HepG2 (cell line): ENCODE data around the gene EPHA4. TPM values are rescaled to one million over a fixed set of nuclear protein-coding genes. Genes with fewer than 3 reads are reported as not detected.

Experiments used
- ATAC-seq: fragments of 200-7000 bp; cut with Tn5 transposase; 3 replicates; pipeline ENCODE4 v1.9.1; 2020; ENCODE audit warnings: mild to moderate bottlenecking, moderate library complexity
- BruUV-seq: library from RNA; stranded (reverse); fragments of 400-500 nt; replicated peaks from 2 replicates; lab custom pipeline; 2021; lab: Mats Ljungman, UMichigan
- CTCF ChIA-PET: fragments of 300-600 bp; formaldehyde crosslinking; extraction: SDS; loops from one replicate; lab custom pipeline; 2021; ENCODE audit warnings: low total read pairs, inconsistent platforms, low intra/inter-chr PET ratio; lab: Yijun Ruan, JAX
- POLR2A ChIA-PET: fragments of 350-600 bp; sonication (Branson Sonifier 250); formaldehyde crosslinking; loops from one replicate; lab custom pipeline; 2020; ENCODE audit warnings: antibody characterized with exemption, inconsistent platforms; lab: Yijun Ruan, JAX
- DNase-seq: peaks from one replicate; pipeline ENCODE4 v3.0.0-alpha.2; 2015; ENCODE audit warnings: low spot score
- FAIRE-seq: peaks from 3 replicates; lab custom pipeline; 2011; peaks lifted over from hg19 to GRCh38; lab: Jason Lieb, UNC
- H2AFZ ChIP-seq: one replicate; pipeline ENCODE4 v1.6.1; 2011; ENCODE audit warnings: low read length, inconsistent platforms
- H3K27ac ChIP-seq: fragments of 300-600 bp; 3 replicates; pipeline ENCODE4 v1.8.0; 2011; ENCODE audit warnings: mixed run types, mild to moderate bottlenecking, mixed read lengths, low read length, inconsistent platforms; ENCODE audit not compliant: insufficient read depth; ENCODE audit errors: extremely low read length
- H3K27me3 ChIP-seq, 2 experiments: fragments of 200-600 bp in 1 of 2; 2 replicates in 1 of 2; 3 replicates in 1 of 2; pipeline versions ENCODE4 v1.6.0 to v1.8.0; 2011; ENCODE audit warnings: low read length in 2 of 2, mild to moderate bottlenecking in 2 of 2, moderate library complexity in 2 of 2, inconsistent platforms in 1 of 2; ENCODE audit not compliant: insufficient read depth in 2 of 2, control insufficient read depth in 1 of 2
- H3K36me3 ChIP-seq, 2 experiments: fragments of 200-600 bp in 1 of 2; replicated peaks in 1 of 2; 2 replicates in 1 of 2; 3 replicates in 1 of 2; pipeline versions ENCODE4 v1.5.1 to v1.8.0; 2011; ENCODE audit warnings: low read length in 2 of 2, inconsistent platforms in 1 of 2; ENCODE audit not compliant: insufficient read depth in 2 of 2, control insufficient read depth in 1 of 2
- H3K4me1 ChIP-seq: 2 replicates; pipeline ENCODE4 v1.5.1; 2012; ENCODE audit warnings: low read length, inconsistent platforms; ENCODE audit not compliant: insufficient read depth
- H3K4me2 ChIP-seq: 2 replicates; pipeline ENCODE4 v1.6.0; 2011; ENCODE audit warnings: low read depth, low read length, inconsistent platforms
- H3K4me3 ChIP-seq, 3 experiments: fragments of 200-600 bp in 1 of 3; sonication (generic), shearing (Covaris generic) in 1 of 3; replicated peaks in 1 of 3; 2 replicates each; pipeline ENCODE4 v1.5.1; 2011 to 2016; ENCODE audit warnings: low read length in 3 of 3, inconsistent platforms in 2 of 3, low read depth in 2 of 3, mild to moderate bottlenecking in 2 of 3, control low read depth in 1 of 3, mixed read lengths in 1 of 3; ENCODE audit not compliant: insufficient read depth in 1 of 3
- H3K79me2 ChIP-seq: one replicate; pipeline ENCODE4 v1.6.1; 2011; ENCODE audit warnings: low read length, inconsistent platforms; ENCODE audit not compliant: insufficient read depth
- H3K9ac ChIP-seq: 2 replicates; pipeline ENCODE4 v1.6.0; 2011; ENCODE audit warnings: mild to moderate bottlenecking, low read depth, low read length, inconsistent platforms; ENCODE audit not compliant: insufficient read depth
- H3K9me3 ChIP-seq: 2 replicates; pipeline ENCODE4 v1.5.1; 2012; ENCODE audit warnings: mild to moderate bottlenecking, low read length
- H4K20me1 ChIP-seq: 2 replicates; pipeline ENCODE4 v1.6.0; 2011; ENCODE audit warnings: inconsistent platforms, mild to moderate bottlenecking, low read length, moderate library complexity; ENCODE audit not compliant: insufficient read depth
- ADNP ChIP-seq: sonication (generic); formaldehyde crosslinking; IDR thresholded peaks from 2 replicates; pipeline ENCODE4 v1.4.0; 2020; ENCODE audit warnings: missing genetic modification reagents
- CHCHD3 ChIP-seq: sonication (generic); formaldehyde crosslinking; IDR thresholded peaks from 2 replicates; pipeline ENCODE4 v1.8.0; 2022; ENCODE audit warnings: mild to moderate bottlenecking, missing genetic modification reagents, moderate library complexity
- FOXC1 ChIP-seq: sonication (generic); formaldehyde crosslinking; IDR thresholded peaks from 2 replicates; pipeline ENCODE4 v1.8.0; 2022; ENCODE audit warnings: mild to moderate bottlenecking, missing genetic modification reagents, borderline replicate concordance
- HOXA5 ChIP-seq: sonication (generic); formaldehyde crosslinking; IDR thresholded peaks from 2 replicates; pipeline ENCODE4 v1.4.0; 2020; ENCODE audit warnings: missing genetic modification reagents
- JARID2 ChIP-seq: sonication (generic); formaldehyde crosslinking; IDR thresholded peaks from 2 replicates; pipeline ENCODE4 v1.8.1; 2023; ENCODE audit warnings: missing genetic modification reagents, inconsistent platforms; ENCODE audit not compliant: insufficient replicate concordance
- MIER2 ChIP-seq: IDR thresholded peaks from 2 replicates; pipeline ENCODE4 v1.6.1; 2016; ENCODE audit warnings: missing biosample characterization, missing genetic modification reagents
- ZNF543 ChIP-seq: sonication (generic); formaldehyde crosslinking; IDR thresholded peaks from 2 replicates; pipeline ENCODE4 v1.4.0; 2020; ENCODE audit warnings: mild to moderate bottlenecking, missing genetic modification reagents
- ZNF550 ChIP-seq: sonication (generic); formaldehyde crosslinking; IDR thresholded peaks from 2 replicates; pipeline ENCODE4 v1.4.0; 2020; ENCODE audit warnings: mild to moderate bottlenecking, missing genetic modification reagents, borderline replicate concordance
- ZNF629 ChIP-seq: sonication (generic); formaldehyde crosslinking; conservative IDR thresholded peaks from 2 replicates; pipeline ENCODE4 v1.5.0; 2020; ENCODE audit warnings: missing genetic modification reagents
- ZNF878 ChIP-seq: sonication (generic); formaldehyde crosslinking; IDR thresholded peaks from 2 replicates; pipeline ENCODE4 v1.8.1; 2023; ENCODE audit warnings: mild to moderate bottlenecking, missing genetic modification reagents, moderate library complexity
- ZNF879 ChIP-seq: sonication (generic); formaldehyde crosslinking; IDR thresholded peaks from 2 replicates; pipeline ENCODE4 v1.8.1; 2023; ENCODE audit warnings: missing genetic modification reagents
- whole genome bisulfite sequencing: methylation state at CpG from one replicate; pipeline ENCODE4 v1.1.6; 2017; ENCODE audit warnings: low lambda C conversion rate; 5-methylcytosine and 5-hydroxymethylcytosine counted together
- in situ Hi-C: cut with HindIII; loops from 2 replicates; pipeline ENCODE4 v1.10.0; 2017; ENCODE audit warnings: low pct_unique_long_range_greater_than_20kb; ENCODE audit not compliant: extremely low pct_ligation_motif_present
- intact Hi-C: fragments of 100-400 bp; cut with micrococcal nuclease; formaldehyde crosslinking; loops from one replicate; pipeline ENCODE4 v1.10.0; 2022; ENCODE audit not compliant: unreplicated experiment
- polyA plus RNA-seq, 8 experiments: library from polyadenylated mRNA; depleted of rRNA in 3 of 8; stranded (reverse) in 7 of 8; unstranded in 1 of 8; fragments of >200 nt; fragmentation: Illumina TruSeq in 4 of 8; extraction: Trizol in 4 of 8; gene quantifications; 2 replicates each; pipeline versions ENCODE4 v1.2.1 to v1.2.3, GENCODE V29; 2011 to 2016; ENCODE audit warnings: low read depth in 4 of 8, missing spikeins in 1 of 8, mixed read lengths in 1 of 8; ENCODE audit not compliant: insufficient read depth in 1 of 8
- total RNA-seq, 5 experiments: library from RNA; depleted of rRNA; stranded (reverse); fragments of >200 nt; fragmentation: Illumina TruSeq; extraction: Trizol; gene quantifications; 2 replicates each; pipeline ENCODE4 v1.2.3, GENCODE V29; 2016; ENCODE audit warnings: low read depth in 1 of 5
- TF ChIP-seq, protein P1 (sequence below): sonication (generic); formaldehyde crosslinking; IDR thresholded peaks from 2 replicates; pipeline ENCODE4 v1.4.0; 2020; ENCODE audit warnings: mild to moderate bottlenecking, missing genetic modification reagents
- TF ChIP-seq, protein P2 (sequence below): sonication (generic); formaldehyde crosslinking; IDR thresholded peaks from 2 replicates; pipeline ENCODE4 v1.4.0; 2020; ENCODE audit warnings: missing genetic modification reagents
- TF ChIP-seq, protein P3 (sequence below): sonication (generic); formaldehyde crosslinking; IDR thresholded peaks from 2 replicates; pipeline ENCODE4 v1.5.1; 2020; ENCODE audit warnings: mild to moderate bottlenecking, missing genetic modification reagents, borderline replicate concordance
- TF ChIP-seq, protein P4 (sequence below): IDR thresholded peaks from 2 replicates; pipeline ENCODE4 v1.4.0; 2020; ENCODE audit warnings: mild to moderate bottlenecking, missing genetic modification reagents

Gene EPHA4
- total and polyA plus RNA-seq, 2 of the 13 experiments (the other 11 are each of a cell fraction or from before 2014, with no cell fraction given): not detected

DNA sequence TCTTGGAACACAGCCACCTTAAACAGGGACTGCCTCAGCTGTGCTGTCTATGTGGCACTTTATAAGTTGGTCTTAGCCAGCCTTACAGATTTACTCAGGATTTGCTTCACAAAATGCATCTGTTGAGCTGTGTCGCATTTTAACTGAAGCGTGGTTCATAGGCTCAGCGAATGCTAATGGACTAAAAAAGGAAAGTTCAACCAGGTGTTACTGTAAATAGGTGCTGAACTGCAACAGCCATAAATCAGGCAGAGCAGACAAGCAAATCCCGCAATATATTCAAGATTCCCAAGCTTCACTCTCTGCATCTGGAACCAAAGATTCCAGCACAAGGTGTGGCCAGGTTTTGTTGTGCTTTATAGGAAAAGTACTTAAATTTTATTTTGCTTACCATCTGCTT lies 130.0 kb downstream of the EPHA4 start:
- Histone ChIP-seq H3K9ac (no peak overlapping the region), H3K79me2 (no peaks in the 10 kb centered on the region), H4K20me1 (no peaks in the 10 kb centered on the region), H3K27me3 (0 out of 5 replicates have a peak, but pooled peaks cover 0 to 5% of the 10 kb centered on the region in 2 experiments), H3K27ac (no peak overlapping the region), H3K36me3 (no peaks in the 10 kb centered on the region), H3K4me1 (no peaks in the 10 kb centered on the region), H3K4me2 (no peak overlapping the region), H3K9me3 (no peaks in the 10 kb centered on the region), H3K4me3 (no peak overlapping the region), H2AFZ (no peak overlapping the region)
- ATAC-seq: no peak
- POLR2A ChIA-PET: no interaction called here
- intact Hi-C loops (no loop called here), in situ Hi-C loops (no loop called here)
- CTCF ChIA-PET: no interaction called here
- FAIRE-seq: no peak
- 27% methylated on average over 4 of the region's 4 CpGs for WGBS
- TF ChIP-seq, protein P1, sequence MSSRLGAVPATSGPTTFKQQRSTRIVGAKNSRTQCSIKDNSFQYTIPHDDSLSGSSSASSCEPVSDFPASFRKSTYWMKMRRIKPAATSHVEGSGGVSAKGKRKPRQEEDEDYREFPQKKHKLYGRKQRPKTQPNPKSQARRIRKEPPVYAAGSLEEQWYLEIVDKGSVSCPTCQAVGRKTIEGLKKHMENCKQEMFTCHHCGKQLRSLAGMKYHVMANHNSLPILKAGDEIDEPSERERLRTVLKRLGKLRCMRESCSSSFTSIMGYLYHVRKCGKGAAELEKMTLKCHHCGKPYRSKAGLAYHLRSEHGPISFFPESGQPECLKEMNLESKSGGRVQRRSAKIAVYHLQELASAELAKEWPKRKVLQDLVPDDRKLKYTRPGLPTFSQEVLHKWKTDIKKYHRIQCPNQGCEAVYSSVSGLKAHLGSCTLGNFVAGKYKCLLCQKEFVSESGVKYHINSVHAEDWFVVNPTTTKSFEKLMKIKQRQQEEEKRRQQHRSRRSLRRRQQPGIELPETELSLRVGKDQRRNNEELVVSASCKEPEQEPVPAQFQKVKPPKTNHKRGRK: no peak
- no peak for TF ChIP-seq HOXA5 (CRISPR knock-in tag)
- TF ChIP-seq ZNF629: no peak
- no peak for TF ChIP-seq JARID2
- TF ChIP-seq ZNF550: no peak
- TF ChIP-seq, protein P2, sequence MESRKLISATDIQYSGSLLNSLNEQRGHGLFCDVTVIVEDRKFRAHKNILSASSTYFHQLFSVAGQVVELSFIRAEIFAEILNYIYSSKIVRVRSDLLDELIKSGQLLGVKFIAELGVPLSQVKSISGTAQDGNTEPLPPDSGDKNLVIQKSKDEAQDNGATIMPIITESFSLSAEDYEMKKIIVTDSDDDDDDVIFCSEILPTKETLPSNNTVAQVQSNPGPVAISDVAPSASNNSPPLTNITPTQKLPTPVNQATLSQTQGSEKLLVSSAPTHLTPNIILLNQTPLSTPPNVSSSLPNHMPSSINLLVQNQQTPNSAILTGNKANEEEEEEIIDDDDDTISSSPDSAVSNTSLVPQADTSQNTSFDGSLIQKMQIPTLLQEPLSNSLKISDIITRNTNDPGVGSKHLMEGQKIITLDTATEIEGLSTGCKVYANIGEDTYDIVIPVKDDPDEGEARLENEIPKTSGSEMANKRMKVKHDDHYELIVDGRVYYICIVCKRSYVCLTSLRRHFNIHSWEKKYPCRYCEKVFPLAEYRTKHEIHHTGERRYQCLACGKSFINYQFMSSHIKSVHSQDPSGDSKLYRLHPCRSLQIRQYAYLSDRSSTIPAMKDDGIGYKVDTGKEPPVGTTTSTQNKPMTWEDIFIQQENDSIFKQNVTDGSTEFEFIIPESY (CRISPR knock-in tag): no peak
- TF ChIP-seq MIER2: no peak
- TF ChIP-seq ZNF878 (CRISPR knock-in tag): no peak
- no peak for TF ChIP-seq FOXC1
- TF ChIP-seq, protein P3, sequence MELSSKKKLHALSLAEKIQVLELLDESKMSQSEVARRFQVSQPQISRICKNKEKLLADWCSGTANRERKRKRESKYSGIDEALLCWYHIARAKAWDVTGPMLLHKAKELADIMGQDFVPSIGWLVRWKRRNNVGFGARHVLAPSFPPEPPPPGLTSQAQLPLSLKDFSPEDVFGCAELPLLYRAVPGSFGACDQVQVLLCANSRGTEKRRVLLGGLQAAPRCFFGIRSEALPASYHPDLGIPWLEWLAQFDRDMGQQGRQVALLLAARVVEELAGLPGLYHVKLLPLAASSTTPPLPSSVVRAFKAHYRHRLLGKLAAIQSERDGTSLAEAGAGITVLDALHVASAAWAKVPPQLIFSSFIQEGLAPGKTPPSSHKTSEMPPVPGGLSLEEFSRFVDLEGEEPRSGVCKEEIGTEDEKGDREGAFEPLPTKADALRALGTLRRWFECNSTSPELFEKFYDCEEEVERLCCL (CRISPR knock-in tag): no peak
- TF ChIP-seq ZNF879: no peak
- no peak for TF ChIP-seq ADNP (CRISPR knock-in tag)
- TF ChIP-seq ZNF543 (CRISPR knock-in tag): no peak
- TF ChIP-seq, protein P4, sequence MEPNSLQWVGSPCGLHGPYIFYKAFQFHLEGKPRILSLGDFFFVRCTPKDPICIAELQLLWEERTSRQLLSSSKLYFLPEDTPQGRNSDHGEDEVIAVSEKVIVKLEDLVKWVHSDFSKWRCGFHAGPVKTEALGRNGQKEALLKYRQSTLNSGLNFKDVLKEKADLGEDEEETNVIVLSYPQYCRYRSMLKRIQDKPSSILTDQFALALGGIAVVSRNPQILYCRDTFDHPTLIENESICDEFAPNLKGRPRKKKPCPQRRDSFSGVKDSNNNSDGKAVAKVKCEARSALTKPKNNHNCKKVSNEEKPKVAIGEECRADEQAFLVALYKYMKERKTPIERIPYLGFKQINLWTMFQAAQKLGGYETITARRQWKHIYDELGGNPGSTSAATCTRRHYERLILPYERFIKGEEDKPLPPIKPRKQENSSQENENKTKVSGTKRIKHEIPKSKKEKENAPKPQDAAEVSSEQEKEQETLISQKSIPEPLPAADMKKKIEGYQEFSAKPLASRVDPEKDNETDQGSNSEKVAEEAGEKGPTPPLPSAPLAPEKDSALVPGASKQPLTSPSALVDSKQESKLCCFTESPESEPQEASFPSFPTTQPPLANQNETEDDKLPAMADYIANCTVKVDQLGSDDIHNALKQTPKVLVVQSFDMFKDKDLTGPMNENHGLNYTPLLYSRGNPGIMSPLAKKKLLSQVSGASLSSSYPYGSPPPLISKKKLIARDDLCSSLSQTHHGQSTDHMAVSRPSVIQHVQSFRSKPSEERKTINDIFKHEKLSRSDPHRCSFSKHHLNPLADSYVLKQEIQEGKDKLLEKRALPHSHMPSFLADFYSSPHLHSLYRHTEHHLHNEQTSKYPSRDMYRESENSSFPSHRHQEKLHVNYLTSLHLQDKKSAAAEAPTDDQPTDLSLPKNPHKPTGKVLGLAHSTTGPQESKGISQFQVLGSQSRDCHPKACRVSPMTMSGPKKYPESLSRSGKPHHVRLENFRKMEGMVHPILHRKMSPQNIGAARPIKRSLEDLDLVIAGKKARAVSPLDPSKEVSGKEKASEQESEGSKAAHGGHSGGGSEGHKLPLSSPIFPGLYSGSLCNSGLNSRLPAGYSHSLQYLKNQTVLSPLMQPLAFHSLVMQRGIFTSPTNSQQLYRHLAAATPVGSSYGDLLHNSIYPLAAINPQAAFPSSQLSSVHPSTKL (CRISPR knock-in tag): no peak
- TF ChIP-seq CHCHD3 (CRISPR knock-in tag): no peak
- TF ChIP-seq, all 625 proteins: peak for 0
- BruUV-seq: no TSS peak
- no peak for DNase-seq
